Measurements from ENCODE around the gene IMMP2L. TPM values are rescaled to one million over a fixed set of nuclear protein-coding genes. Genes with fewer than 3 reads are reported as not detected.

Gene IMMP2L
- total RNA-seq, 1 experiment from 2014 or later = 4.9 TPM

DNA sequence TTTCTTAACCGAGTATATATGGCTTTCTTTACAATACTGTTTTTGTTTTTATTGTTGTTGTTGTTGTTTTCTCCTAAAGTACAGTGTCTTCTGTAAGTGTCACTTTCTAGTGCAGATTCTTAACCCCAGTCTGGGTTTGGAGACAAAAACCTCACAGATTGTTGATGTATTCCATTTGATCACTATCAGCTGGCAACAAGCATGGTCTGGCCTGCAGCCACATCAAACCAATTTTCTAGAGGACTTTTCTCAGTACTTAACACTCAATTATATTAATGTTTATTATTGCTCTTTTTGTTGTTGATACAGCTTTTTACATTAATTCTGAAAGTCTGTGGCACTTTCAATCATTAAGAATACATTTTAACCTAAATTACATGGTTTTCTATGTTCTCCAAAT is 454.3 kb downstream of the IMMP2L start:
- no peak for DNase-seq (ENCODE audit: low read depth)

DNA sequence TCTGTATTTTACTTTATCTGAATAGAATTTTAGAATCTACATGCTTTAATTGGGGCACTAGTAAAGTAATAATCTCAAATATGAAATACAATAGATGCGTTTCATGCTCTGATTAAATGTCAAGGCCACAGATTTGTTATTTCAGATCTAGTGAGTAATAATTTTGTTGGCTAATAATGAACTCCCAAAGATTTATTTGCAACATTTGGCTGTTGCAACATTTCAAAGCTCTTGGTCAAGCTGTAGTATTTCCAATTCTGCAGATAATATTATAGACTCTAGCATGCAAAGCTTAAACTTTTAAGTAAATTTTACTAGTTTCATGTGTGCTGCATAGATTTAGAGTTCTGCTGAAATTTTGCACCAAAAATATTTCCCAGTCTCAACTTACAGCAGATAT is 454.7 kb downstream of the IMMP2L start:
- DNase-seq (ENCODE audit: low read depth) = no peak

- DNase-seq (ENCODE audit: low read depth) = no peak
Observed at GRCh38 chr7:111105269-111105668, 457.0 kb downstream of the IMMP2L start.

DNA sequence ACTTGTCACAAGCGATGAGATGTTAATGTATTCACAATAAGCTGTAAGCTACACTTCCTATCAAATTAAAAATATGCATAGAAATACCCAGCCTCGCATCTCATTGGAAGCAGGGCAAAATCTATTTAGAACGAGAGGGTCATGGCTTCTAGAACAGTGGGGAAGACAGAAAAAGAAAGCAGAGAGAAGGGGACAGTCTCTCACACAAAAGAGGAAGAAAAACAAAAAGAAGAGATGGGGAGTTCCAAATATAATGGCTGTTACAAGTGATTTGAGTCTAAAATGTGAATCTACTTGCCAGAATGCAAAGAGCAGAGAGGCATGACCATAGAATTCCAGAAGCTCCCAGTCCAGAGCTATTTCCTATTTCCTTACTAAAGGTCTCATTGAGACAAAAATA is 457.6 kb downstream of the IMMP2L start:
- no peak for DNase-seq (ENCODE audit: low read depth)

DNA sequence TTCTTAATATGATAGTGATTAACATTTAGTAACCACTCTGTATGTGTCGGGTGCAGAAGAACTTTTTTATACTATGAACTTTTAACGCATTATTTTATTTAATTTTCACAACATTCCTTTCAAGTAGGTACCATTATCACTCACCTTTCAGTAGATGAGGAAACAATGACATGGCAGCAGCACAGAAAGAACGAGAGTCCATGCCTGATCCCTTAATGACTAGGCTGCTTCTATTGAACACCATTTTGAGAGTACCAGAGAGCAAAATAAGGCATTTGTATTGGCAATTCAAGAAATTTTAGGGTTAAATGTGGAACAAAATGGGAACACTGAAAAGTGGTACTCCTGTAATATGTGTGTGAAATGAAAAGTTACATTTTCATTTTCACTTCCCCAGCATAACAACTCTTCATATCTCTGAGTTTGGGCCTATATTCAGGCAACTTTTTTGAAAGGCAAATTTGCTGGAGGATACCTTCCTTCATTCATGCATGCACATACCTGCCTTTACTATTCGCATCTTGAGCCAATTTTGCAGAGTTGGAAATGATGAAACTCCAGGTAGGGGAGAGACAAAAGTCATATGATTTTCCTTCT is 458.5 kb downstream of the IMMP2L start:
- no peak for DNase-seq (ENCODE audit: low read depth)

- DNase-seq (ENCODE audit: low read depth) = no peak
Observed at GRCh38 chr7:111103136-111103535, 459.2 kb downstream of the IMMP2L start.

DNA sequence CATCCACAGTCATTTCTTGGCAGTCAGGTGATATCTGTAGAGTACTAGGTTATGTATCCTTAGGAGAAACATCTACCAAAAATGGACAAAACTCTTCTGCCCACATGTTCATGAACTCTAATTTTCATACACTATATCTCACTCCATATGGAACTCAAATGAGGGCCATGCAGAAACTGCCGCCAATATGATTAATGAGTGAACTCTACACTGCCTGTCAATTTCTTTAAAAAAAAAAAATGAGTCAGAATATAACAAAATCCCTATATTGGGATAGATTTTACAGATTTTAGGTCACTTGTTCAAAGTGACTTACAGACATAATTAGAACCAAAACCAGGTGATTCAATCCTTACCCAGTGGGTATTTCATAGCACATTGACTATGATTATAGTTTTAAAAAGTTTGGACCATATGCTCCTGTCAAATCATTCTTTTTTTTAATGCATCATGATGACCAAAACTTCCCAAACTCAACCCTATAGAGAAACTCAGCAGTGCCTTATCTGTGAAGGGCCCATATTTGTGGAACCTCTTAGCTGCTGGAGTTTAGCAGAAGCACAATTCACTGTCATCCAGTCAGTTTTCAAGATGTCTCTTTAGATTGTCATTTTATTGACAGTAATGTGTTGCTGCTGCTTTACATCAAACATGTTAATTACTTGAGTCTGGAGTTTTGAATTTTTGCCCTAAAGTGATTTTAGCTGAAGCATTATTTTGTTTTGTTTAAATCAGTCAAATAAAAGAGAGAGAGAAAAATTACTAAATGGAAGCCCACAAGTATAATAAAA is 460.2 kb downstream of the IMMP2L start:
- no peak for DNase-seq (ENCODE audit: low read depth)

- no peak for DNase-seq (ENCODE audit: low read depth)
Observed at GRCh38 chr7:111098926-111099250, 463.4 kb downstream of the IMMP2L start.

- DNase-seq (ENCODE audit: low read depth) = no peak
Observed at GRCh38 chr7:111098011-111098925, 464.0 kb downstream of the IMMP2L start.

- no peak for DNase-seq (ENCODE audit: low read depth)
Observed at GRCh38 chr7:111096997-111097396, 465.3 kb downstream of the IMMP2L start.

DNA sequence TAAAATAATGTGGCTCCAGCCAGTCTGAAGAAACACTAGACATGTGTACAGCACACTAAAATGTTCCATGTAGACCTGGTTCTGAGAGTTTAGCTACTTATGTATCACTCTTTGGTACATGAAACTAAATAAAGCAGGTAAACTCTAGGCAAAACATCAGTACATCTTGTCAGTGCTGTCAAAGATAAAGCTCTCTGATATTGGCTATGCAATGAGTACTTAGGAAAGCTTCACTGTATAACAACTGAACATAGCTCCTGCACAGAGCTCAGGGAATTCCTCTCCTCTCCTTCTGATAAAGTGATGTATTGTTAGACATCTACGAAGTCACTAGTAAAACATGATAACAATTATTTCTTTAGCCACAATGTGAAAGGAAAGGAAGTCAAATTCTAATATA is 467.9 kb downstream of the IMMP2L start:
- DNase-seq (ENCODE audit: low read depth) = no peak

- DNase-seq (ENCODE audit: low read depth) = no peak
Observed at GRCh38 chr7:111093496-111093895, 468.8 kb downstream of the IMMP2L start.

- no peak for DNase-seq (ENCODE audit: low read depth)
Observed at GRCh38 chr7:111092406-111093236, 469.7 kb downstream of the IMMP2L start.

DNA sequence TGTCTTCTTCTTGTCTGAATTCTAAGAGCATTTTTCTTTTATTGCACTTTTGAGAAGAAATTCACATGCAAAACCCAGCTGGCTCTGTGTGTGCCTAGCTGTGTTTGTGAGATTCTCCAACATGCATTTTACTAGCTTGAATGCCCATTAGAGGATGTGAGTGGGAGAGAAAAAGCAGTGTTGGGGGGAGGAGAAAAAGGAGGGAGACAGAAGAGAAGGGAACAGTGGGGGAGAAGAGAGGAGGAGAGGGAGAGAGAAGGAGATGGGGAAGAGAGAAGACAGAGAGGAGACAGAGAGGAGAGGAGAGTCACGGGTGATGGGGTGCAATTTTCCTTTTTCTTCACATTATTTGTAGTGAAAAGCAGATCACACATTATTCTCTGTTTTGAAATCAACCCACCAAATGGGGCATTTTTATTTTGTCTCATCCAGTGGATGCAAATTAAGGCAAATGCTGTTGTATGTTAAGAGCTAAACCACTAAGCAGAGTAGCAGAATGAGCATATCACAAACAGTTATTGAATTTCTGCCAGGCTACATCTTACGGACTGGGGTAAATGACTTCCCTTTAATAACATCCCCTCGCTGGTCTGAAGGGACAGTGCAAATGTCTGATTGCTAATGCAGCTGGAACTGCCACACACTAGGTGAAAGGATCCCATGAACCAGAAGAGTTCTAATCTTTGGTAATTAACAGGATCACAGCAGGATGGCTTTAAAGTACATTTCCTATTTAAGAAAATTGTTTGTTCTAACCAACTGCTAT is 470.5 kb downstream of the IMMP2L start:
- no peak for DNase-seq (ENCODE audit: low read depth)

- DNase-seq (ENCODE audit: low read depth) = no peak
Observed at GRCh38 chr7:111090846-111091245, 471.4 kb downstream of the IMMP2L start, which contains the start of gene LRRN3. Gene LRRN3, plus strand, starts transcription at chr7:111091127. Its CDS starts 31,646 bp downstream, at chr7:111122773.

- peak; percentile 52 for DNase-seq (ENCODE audit: low read depth)
Observed at GRCh38 chr7:111089822-111090426, 472.4 kb downstream of the IMMP2L start.

GRCh38 chr7:111088328-111088727 is 474.0 kb downstream of the IMMP2L start:
- DNase-seq (ENCODE audit: low read depth) = no peak

DNA sequence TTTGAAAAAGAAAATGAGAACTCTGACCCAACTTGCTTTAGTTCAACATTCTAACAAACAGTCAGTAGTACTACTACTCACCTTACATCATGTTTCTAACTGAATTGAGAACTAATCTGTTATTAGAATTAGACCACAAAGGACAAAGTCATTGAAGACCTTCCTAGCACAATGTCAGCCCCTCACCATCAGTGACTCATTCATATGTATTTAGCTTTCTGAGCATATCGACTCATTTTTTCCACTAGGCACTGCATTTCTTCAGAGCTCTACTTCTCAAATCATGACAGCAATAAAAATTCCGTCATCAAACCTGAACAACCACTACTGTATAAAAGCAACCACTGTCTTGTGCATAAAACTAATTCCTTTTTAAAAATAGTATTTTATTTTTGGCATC is 475.8 kb downstream of the IMMP2L start:
- no peak for DNase-seq (ENCODE audit: low read depth)

DNA sequence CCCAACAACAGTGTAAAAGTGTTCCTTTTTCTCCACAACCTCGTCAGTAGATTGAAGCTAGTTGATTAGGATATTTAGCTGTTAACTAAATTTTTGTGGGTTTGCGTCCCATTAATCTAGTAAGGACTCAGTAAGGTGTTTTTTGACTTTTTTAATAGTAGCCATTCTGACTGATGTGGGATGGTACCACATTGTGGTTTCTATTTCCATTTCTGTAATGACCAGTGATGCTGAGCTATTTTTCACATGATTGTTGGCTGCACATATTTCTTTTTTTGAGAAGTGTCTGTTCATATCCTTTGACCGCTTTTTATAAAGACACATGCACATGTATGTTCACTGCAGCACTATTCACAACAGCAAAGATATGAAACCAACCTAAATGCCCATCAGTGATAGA is 476.9 kb downstream of the IMMP2L start:
- no peak for DNase-seq (ENCODE audit: low read depth)

DNA sequence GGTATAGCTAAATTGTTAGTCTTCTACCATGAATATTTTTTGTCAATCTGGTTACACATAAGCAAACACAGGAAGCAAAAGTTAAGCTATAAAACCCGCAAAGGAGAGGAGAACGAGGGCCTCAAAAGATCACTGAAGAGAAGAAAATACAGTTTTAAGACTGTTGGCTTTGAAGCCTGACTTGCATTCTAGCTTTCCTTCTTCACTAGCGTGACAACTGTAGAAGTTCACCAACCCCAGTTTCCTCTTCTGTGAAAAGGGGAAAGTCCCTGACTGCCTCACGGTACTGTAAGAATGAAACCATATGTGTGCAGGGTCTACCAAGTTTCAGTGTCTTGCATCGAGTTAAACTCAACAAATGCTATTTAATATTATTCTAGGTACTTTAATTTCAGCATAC is 478.9 kb downstream of the IMMP2L start:
- no peak for DNase-seq (ENCODE audit: low read depth)

All from HT1080 (cell line).